ENCODE results near the gene MARCKSL1.

DNA sequence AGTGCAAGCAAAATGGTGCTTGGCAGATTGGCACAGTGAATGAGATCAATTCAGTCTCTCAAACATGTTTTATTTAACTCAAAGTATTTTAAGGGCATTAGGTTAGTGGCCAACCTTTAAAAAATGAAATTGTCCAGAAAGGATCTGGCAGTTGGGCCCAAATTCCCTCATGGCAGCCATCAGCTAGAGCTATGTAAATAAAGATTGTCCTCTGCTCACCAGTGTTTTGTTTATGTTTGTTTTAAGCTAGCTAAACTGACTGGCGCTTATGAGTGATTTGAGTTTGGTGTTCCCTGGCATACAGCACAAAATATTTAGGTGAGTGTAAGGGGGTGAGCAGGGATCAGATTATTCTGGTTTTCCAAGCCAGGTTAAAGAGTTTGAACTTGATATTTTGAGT lies 26.1 kb downstream of the MARCKSL1 start:
- TF ChIP-seq EZH2phosphoT487 (IDR thresholded peaks at IDR 0.05; ENCODE audit: borderline replicate concordance, low read length) (no peak), CTCF (IDR thresholded peaks at IDR 0.05; ENCODE audit: low read depth, low read length, poor library complexity, severe bottlenecking) (no peak)

Data from DOHH2 (cell line).